GM10847 (cell line): Measurements from ENCODE around the gene ZNF668.

Experiments used
- POLR2A ChIP-seq: IDR thresholded peaks from 2 replicates; pipeline ENCODE4 v1.6.1; 2011; ENCODE audit not compliant: insufficient read length; ENCODE audit errors: extremely low read depth

The ZNF668 gene

GRCh38 chr16:31023627-31024226 lies 50.3 kb downstream of the ZNF668 start:
- TF ChIP-seq POLR2A, result no peak

GRCh38 chr16:31023252-31023602 lies 50.8 kb downstream of the ZNF668 start:
- no peak for TF ChIP-seq POLR2A

GRCh38 chr16:31022544-31023251 lies 51.3 kb downstream of the ZNF668 start:
- no peak for TF ChIP-seq POLR2A

- TF ChIP-seq POLR2A, result no peak
Observed at GRCh38 chr16:31020536-31020935, 53.5 kb downstream of the ZNF668 start.

- no peak for TF ChIP-seq POLR2A
Observed at GRCh38 chr16:31016018-31016417, 58.0 kb downstream of the ZNF668 start.
